AG04449 (cell line): ENCODE measurements around the gene FPGS.

ENCODE experiments used
- CTCF ChIA-PET: fragments of 350-600 bp; formaldehyde crosslinking; extraction: SDS; loops from one replicate; lab custom pipeline; 2021; ENCODE audit warnings: antibody characterized with exemption; lab: Yijun Ruan, JAX
- POLR2A ChIA-PET: fragments of 400-600, 350-600 bp; formaldehyde crosslinking; extraction: SDS; loops from one replicate; lab custom pipeline; 2020; ENCODE audit warnings: antibody characterized with exemption, inconsistent platforms; lab: Yijun Ruan, JAX
- DNase-seq: peaks from one replicate; pipeline ENCODE4 v3.0.0-alpha.2; 2010; ENCODE audit warnings: low read depth, low spot score
- H3K4me3 ChIP-seq: 2 replicates; pipeline ENCODE4 v1.5.1; 2011; ENCODE audit warnings: low read depth, mild to moderate bottlenecking, control low read depth, low read length
- TF ChIP-seq, protein P1 (sequence below): IDR thresholded peaks from one replicate; pipeline ENCODE4 v1.5.1; 2011; ENCODE audit warnings: mild to moderate bottlenecking, moderate library complexity, low read length, control low read depth, inconsistent platforms; ENCODE audit not compliant: insufficient read depth; ENCODE audit errors: missing control alignments

The FPGS gene

DNA sequence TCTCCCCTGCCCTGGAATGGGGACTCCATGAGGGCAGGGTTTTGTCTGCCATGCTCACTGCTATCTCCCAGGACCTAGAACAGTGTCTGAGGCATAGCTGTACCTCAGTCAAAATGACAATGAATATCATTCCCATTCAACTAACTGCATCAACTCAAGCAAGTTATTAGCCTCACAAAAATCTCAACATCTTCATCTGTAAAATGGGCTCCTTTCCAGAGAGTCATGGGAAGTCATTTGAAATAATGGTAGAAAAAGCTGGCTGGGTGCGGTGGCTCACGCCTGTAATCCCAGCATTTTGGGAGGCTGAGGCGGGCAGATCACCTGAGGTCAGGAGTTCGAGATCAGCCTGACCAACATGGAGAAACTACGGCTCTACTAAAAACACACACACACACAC, 33.6 kb upstream of the FPGS start:
- no peak overlapping the region for H3K4me3 ChIP-seq
- DNase-seq, result no peak
- TF ChIP-seq, protein P1, sequence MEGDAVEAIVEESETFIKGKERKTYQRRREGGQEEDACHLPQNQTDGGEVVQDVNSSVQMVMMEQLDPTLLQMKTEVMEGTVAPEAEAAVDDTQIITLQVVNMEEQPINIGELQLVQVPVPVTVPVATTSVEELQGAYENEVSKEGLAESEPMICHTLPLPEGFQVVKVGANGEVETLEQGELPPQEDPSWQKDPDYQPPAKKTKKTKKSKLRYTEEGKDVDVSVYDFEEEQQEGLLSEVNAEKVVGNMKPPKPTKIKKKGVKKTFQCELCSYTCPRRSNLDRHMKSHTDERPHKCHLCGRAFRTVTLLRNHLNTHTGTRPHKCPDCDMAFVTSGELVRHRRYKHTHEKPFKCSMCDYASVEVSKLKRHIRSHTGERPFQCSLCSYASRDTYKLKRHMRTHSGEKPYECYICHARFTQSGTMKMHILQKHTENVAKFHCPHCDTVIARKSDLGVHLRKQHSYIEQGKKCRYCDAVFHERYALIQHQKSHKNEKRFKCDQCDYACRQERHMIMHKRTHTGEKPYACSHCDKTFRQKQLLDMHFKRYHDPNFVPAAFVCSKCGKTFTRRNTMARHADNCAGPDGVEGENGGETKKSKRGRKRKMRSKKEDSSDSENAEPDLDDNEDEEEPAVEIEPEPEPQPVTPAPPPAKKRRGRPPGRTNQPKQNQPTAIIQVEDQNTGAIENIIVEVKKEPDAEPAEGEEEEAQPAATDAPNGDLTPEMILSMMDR, result no peak
- CTCF ChIA-PET, result interaction anchor here (0.8 to 10.4 kb wide), 5 partner anchors 15 to 152 kb away, joined by 3 to 93 read pairs (median 3); partner anchors contain the start of genes CDK9 and TOR2A
- POLR2A ChIA-PET, result no interaction called here

DNA sequence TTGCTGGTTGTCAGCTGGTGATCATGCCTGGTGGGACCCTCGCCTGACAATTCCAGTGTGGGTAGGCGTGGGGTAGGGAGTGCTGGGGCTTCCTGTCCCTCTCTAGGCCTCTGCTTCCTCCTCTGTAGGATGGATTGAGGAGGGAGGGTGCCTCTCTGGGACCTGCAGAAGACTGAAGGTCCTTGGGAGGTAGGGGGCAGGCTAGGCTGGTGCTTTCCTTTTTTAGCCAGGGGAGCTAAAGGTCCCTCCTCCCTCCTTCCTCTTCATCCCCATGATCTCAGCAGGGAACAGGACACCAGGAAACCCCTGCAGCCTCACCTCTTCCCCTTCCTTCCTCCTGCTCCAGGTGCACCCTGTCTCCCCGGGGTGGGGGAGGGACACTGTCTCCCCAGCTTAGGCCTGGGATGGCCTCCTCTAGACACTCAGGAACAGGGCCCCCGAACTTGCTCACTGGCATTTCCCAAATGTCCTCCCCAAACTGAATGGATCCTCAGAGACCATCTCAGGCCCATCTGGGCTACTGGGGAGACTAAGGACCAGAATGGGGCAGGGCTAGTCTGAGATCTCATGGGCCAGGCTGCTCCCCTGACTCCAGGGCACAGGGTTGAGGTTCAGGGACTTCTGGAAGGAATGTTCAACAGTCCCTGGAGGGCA, 32.6 kb upstream of the FPGS start:
- POLR2A ChIA-PET, result no interaction called here
- TF ChIP-seq, protein P1, result no peak
- CTCF ChIA-PET, result interaction anchor here (0.9 to 10.4 kb wide), 6 partner anchors 14 to 151 kb away, joined by 3 to 93 read pairs (median 6); partner anchors contain the start of genes CDK9 and TOR2A
- no peak overlapping the region for H3K4me3 ChIP-seq
- DNase-seq, result no peak

DNA sequence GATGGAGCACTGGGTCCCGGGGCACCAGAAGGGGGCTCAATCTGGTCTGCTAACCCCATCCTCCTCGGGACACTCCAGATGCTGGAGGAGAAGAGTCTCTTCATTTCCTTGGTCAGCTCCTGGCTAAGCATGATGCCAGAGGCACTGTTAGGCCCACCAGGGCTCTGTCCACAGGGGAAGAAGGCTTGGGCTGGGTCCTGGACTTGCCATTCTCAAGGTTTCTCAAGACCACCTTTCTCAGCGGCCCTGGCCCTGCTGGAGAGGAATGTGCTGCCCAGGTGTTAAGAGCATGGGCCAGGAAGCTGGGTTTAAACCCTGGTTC, 32.1 kb upstream of the FPGS start:
- ChIA-PET CTCF (interaction anchor here (0.9 to 10.4 kb wide), 8 partner anchors 10 to 150 kb away, joined by 3 to 93 read pairs (median 6); partner anchors contain the start of genes CDK9 and TOR2A), POLR2A (interaction anchor here (1.0 kb wide), 1 partner anchor 15 kb away, joined by 4 read pairs; the partner anchor contains the start of gene CDK9)
- DNase-seq, result no peak
- TF ChIP-seq, protein P1, result no peak
- peak overlapping the region; percentile 59 for H3K4me3 ChIP-seq

DNA sequence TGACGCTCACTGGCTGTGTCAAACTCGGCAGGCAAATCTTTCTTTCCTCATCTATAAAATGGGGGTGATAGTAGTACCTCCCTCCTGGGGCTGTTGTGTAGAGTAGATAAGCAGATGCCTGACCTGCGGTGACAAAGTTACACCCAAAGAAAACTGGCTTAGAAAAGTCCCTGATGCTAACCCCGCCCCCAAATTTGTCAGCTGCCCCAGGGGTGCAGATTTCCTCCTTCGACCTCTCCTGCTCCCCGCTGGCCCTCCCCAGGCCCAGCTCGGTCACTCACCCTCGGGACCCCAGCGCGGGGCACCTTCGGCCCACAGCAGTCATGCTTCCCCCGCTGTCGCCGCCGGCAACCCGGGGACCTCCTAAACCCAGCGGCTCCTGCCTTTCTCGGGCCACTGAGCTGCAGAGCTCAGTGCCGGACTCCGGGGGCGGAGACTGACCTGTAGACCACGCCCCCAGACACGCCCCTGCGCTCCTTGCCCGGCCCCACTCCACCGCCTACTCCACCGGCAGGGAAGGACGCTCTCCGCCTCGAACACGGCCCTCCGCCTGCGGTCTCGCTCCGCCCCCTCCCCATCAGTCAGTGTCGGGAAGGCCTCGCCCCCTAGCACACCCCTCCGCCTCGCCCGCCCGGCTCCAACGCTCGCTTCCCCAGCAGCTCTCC, 31.6 kb upstream of the FPGS start:
- POLR2A ChIA-PET, result interaction anchor here (1.0 kb wide), 2 partner anchors 15 to 32 kb away, joined by 3 to 4 read pairs; partner anchors contain the start of genes CDK9 and FPGS
- CTCF ChIA-PET, result interaction anchor here (0.9 to 10.4 kb wide), 8 partner anchors 9 to 149 kb away, joined by 3 to 93 read pairs (median 6); partner anchors contain the start of genes CDK9 and TOR2A

DNA sequence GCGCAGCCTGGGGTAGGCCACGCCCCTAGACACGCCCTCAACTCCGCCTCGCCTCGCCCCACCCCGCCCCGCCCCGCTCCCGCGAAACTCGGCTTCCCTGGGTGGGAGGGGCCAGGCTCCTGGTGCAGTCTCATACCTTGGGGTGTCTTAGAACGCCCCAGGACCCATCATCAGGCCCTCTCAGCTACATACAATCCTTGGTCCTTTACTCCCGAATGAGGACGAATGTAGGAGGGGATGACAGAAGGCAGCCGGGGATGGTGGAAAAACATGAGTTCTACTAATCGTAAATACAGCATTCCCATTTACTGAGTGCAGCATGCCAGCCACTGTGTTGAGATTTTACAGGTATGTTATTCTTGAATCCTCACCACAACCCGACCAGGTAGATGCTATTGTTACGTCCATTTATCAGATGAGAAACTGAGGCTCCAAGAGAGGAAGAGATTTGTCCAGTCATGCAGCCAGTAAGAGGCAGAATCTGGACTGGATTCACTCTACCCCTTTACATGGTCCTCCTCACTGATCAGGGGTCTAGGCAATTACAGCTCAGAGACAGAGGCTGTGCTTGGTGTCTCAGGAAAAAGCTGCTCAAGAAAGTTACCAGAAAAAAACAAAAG, 31.0 kb upstream of the FPGS start:
- TF ChIP-seq, protein P1, result no peak
- POLR2A ChIA-PET, result interaction anchor here (1.0 kb wide), 2 partner anchors 14 to 31 kb away, joined by 3 to 4 read pairs; partner anchors contain the start of genes CDK9 and FPGS
- CTCF ChIA-PET, result interaction anchor here (1.1 to 10.4 kb wide), 7 partner anchors 9 to 148 kb away, joined by 3 to 93 read pairs (median 8); partner anchors contain the start of genes CDK9 and TOR2A
- peak overlapping the region; percentile 59 for H3K4me3 ChIP-seq
- DNase-seq, result no peak

More for the DNA sequence above, 31.6 kb upstream of the FPGS start:
- DNase-seq, result peak; percentile 50
- H3K4me3 ChIP-seq, result peak overlapping the region; percentile 59
- TF ChIP-seq, protein P1, result no peak
